ENCODE data around the gene ANGEL1.

Gene ANGEL1

DNA sequence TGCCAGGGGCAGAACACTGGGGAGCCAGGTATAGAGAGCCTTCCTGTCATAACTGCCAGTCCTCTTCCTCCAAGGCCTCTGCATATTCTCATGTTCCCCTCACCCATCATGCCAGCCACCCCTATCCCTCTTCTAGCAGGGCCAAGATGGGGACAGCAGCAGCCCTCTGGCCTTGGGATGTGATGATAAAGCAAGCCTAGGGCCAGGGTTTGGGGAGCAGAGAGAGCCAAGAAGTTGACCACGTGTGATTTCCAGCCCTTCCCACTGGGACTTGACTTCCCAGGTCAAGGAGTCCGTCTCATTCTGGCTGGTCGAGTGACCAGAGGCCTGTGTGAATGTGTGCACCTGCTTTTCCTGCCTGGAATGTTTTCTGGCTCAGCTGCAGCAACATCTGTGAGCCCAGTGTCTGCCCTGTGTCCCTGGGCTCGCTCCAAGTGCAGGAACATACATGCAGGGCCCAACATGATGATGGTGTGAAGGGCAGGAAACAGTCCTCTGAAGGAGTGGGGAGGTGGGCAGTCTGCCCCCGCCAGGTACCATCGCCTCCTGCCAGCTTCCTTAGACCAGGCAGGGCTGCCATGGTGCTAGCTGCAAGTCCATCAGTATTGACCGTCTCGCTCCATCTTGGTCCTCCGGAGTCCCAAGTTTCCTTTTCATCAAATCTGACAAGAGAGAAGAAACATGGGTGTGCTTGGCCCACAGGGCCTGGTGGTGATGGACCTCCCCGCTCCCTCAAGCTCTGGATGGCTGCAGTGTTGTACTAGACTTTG lies 30.4 kb downstream of the ANGEL1 start:
- no peaks in the 10 kb centered on the region for H3K27me3 ChIP-seq
- TF ChIP-seq, protein P1, sequence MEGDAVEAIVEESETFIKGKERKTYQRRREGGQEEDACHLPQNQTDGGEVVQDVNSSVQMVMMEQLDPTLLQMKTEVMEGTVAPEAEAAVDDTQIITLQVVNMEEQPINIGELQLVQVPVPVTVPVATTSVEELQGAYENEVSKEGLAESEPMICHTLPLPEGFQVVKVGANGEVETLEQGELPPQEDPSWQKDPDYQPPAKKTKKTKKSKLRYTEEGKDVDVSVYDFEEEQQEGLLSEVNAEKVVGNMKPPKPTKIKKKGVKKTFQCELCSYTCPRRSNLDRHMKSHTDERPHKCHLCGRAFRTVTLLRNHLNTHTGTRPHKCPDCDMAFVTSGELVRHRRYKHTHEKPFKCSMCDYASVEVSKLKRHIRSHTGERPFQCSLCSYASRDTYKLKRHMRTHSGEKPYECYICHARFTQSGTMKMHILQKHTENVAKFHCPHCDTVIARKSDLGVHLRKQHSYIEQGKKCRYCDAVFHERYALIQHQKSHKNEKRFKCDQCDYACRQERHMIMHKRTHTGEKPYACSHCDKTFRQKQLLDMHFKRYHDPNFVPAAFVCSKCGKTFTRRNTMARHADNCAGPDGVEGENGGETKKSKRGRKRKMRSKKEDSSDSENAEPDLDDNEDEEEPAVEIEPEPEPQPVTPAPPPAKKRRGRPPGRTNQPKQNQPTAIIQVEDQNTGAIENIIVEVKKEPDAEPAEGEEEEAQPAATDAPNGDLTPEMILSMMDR (IDR thresholded peaks at IDR 0.05; ENCODE audit: low read depth, low read length), result no peak
- peaks cover 9% of the 10 kb centered on the region for H3K4me1 ChIP-seq
- DNase-seq, result no peak
- H3K36me3 ChIP-seq, result peaks cover 12% of the 10 kb centered on the region
- no peaks in the 10 kb centered on the region for H3K9me3 ChIP-seq
- H3K4me3 ChIP-seq (ENCODE audit: low read depth, low read length), result no peak overlapping the region

DNA sequence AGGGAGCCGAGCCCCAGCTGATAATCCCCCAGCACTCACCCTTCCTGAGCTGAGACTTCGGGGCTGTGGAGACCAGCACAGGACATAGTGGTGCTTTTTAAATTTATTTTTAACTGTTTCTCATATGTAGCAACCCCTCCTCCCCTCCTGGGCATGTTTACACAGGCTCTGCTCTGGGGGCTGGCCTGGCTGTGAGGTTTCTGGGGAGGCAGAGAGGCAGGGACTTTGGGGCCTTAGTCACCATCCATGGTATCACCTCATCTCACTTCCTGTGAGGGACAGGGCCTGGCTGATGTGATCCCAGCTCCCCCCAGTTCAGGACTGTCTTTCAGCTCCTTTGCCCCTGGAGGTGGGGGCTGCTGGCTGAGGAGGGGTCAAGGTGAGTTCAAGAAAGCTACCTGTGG lies 31.0 kb downstream of the ANGEL1 start:
- H3K9me3 ChIP-seq, result no peaks in the 10 kb centered on the region
- H3K27me3 ChIP-seq, result no peaks in the 10 kb centered on the region
- peaks cover 8% of the 10 kb centered on the region for H3K36me3 ChIP-seq
- DNase-seq, result no peak
- no peak overlapping the region for H3K4me3 ChIP-seq (ENCODE audit: low read depth, low read length)
- TF ChIP-seq, protein P1 (IDR thresholded peaks at IDR 0.05; ENCODE audit: low read depth, low read length), result no peak
- peaks cover 9% of the 10 kb centered on the region for H3K4me1 ChIP-seq

DNA sequence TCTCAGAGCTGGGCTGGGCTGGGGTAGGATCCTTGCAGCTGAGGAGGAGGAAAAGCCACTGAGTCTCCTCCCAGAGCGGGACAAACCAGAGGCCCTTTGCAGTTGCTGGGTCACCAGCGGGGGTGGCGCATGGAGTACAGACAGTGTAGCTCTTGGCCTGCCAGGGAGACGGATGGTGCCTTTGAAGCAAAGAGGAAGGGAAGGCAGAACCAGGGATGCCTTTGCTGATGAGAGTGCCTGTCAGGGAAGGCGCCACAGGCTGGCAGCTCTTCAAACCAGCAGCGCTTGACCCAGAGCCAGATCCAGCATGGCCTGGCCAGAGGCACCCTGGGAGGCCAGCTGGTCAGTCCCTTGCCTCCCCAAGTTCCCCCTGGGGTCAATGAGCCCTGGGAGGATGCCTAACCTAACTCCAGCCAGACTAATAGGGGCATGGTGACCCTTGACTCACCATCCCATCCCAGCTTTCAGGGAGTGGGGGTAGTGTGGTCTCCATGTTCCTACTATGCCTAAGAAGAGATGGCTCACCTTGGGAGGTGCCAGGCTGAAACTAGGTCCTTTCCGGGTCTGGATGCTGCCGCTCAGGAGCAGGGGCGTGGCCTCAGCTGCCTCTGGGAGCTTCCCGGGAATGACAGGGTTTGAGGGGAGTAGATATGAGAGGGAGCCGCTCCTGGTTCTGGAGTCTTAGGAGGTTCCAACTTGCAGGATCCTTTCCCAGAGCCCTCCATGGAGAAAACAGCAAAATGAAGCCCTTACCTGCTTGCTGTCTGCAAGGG lies 31.6 kb downstream of the ANGEL1 start:
- no peak for DNase-seq
- Histone ChIP-seq H3K9me3 (no peaks in the 10 kb centered on the region), H3K4me3 (ENCODE audit: low read depth, low read length) (no peak overlapping the region), H3K4me1 (peaks cover 9% of the 10 kb centered on the region), H3K27me3 (no peaks in the 10 kb centered on the region), H3K36me3 (peaks cover 7% of the 10 kb centered on the region; the same call in 1 of the 2 replicates)
- TF ChIP-seq, protein P1 (IDR thresholded peaks at IDR 0.05; ENCODE audit: low read depth, low read length), result no peak

DNA sequence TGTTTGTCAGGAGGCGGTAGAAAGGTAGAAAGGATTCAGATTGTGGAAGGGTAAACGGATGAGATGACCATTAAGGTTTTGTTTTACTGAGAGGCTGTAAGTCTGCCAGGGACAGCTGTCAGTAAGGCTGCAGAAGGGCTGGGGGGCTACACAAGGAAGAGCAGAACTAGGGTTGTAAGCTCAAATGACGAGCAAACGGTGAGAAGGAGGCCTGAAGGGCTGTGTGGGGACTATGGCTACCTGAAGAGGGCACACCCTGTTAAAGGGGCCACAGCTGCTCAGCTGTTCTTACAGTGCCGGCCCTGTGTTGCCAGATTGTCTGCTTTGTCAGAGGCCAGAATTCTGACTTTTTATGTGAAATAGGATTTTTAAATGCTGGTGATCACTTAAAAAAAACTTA lies 32.3 kb downstream of the ANGEL1 start:
- H3K36me3 ChIP-seq, result peaks cover 7% of the 10 kb centered on the region; the same call in 1 of the 2 replicates
- H3K9me3 ChIP-seq, result no peaks in the 10 kb centered on the region
- no peak for DNase-seq
- H3K4me3 ChIP-seq (ENCODE audit: low read depth, low read length), result no peak overlapping the region
- TF ChIP-seq, protein P1 (IDR thresholded peaks at IDR 0.05; ENCODE audit: low read depth, low read length), result no peak
- H3K4me1 ChIP-seq, result peaks cover 9% of the 10 kb centered on the region
- H3K27me3 ChIP-seq, result no peaks in the 10 kb centered on the region

DNA sequence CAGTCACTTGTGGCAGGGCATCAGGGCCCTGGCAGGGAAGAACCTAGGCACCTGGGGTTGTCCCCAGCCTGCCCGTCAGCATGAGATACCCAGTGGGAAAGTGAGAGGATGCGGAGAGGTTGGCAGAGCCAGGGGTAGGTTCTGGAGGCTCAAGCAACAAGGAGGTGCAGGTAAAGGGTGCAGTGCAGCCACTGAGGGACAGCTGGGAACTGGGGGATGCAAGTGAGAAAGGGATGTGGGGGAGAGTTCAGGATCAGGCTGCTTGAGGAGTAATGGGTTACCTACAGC lies 32.7 kb downstream of the ANGEL1 start:
- DNase-seq, result no peak
- H3K9me3 ChIP-seq, result no peaks in the 10 kb centered on the region
- peaks cover 7% of the 10 kb centered on the region; the same call in 1 of the 2 replicates for H3K36me3 ChIP-seq
- H3K27me3 ChIP-seq, result no peaks in the 10 kb centered on the region
- H3K4me1 ChIP-seq, result peaks cover 9% of the 10 kb centered on the region
- no peak overlapping the region for H3K4me3 ChIP-seq (ENCODE audit: low read depth, low read length)
- TF ChIP-seq, protein P1 (IDR thresholded peaks at IDR 0.05; ENCODE audit: low read depth, low read length), result no peak
